Measurements from ENCODE around the gene STAMBP. TPM values are rescaled to one million over a fixed set of nuclear protein-coding genes. Genes with fewer than 3 reads are reported as not detected.
"Not testable (repeated sequence)": the region's sequence is repeated elsewhere in the genome, so short reads cannot be mapped to it uniquely, and the experiment has no call there.

The STAMBP gene
- total RNA-seq, 1 donor from 2014 or later: 14.0 TPM

DNA sequence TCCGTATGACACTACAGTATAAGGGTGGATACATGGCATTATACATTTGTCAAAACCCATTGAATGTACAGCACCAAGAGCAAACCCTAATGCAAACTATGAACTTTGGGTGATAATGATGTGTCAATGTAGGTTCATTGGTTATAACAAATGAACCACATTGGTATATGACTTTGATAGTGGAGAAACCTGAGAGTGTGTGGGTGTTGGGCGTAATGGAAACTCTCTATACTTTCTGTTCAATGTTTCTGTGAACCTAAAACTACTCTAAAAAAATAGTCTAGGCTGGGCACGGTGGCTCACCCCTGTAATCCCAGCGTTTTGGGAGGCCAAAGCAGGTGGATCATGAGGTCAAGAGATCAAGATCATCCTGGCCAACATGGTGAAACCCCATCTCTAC is 57.6 kb downstream of the STAMBP start:
- no peak for DNase-seq (ENCODE audit: low read depth, low spot score)

DNA sequence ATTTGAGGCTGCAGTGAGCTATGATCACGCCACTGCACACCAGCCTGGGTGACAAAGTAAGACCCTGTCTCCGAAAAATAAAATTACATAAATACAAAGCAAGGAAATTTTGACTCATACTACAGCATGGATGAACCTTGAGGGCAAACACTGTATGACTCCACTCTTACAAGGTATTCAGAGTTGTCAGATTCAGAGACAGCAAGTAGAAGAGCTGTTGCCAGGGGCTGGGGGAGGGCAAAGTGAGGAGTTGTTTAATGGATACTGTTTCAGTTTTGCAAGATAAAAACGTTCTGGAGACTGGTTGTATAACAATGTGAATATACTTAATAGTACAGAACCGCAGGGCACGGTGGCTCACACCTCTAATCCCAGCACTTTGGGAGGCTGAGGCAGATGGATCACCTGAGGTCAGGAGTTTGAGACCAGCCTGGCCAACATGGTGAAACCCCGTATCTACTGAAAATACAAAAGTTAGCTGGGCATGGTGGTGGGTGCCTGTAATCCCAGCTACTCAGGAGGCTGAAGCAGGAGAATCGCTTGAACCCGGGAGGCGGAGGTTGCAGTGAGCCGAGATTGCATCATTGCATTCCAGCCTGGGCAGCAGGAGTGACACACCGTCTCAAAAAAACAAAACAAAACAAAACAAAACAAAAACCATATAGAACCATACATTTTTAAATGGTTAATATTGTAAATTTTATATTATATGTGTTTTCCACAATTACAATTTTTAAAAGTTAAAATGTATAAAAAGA is 59.0 kb downstream of the STAMBP start:
- DNase-seq (ENCODE audit: low read depth, low spot score): not testable (repeated sequence)

DNA sequence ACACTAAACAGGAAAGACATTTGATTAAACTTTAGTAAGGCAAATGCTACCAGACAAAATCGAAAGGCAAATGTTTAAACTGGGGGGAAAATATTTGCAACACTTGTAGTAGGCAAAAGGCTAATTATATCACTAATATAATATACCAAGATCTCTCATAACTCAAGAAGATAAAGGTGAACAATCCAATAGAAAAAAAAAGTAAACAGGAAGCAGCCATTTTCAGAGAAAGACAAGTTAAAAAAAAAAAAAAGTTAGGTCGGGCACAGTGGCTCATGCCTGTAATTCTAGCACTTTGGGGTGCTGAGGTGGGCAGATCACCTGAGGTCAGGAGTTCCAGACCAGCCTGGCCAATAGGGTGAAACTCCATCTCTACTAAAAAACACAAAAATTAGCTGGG is 59.6 kb downstream of the STAMBP start:
- no peak for DNase-seq (ENCODE audit: low read depth, low spot score)

DNA sequence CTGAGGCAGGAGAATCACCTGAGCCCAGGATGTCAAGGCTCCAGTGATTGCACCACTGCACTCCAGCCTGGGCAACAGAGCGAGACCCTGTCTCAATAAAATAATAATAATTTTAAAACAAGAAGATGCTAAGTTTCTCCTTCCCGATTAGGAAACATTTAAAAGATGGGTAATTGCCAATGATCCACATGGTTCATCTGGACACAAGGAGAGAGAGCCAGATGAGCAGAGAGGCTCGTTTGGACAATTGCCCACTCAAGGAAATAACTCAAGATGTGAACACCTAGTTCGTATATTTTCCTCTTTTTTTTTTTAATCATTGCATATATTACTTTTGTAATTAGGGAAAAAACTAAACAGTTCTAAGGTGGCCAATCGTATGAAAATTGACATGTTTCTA is 60.4 kb downstream of the STAMBP start:
- no peak for DNase-seq (ENCODE audit: low read depth, low spot score)

DNA sequence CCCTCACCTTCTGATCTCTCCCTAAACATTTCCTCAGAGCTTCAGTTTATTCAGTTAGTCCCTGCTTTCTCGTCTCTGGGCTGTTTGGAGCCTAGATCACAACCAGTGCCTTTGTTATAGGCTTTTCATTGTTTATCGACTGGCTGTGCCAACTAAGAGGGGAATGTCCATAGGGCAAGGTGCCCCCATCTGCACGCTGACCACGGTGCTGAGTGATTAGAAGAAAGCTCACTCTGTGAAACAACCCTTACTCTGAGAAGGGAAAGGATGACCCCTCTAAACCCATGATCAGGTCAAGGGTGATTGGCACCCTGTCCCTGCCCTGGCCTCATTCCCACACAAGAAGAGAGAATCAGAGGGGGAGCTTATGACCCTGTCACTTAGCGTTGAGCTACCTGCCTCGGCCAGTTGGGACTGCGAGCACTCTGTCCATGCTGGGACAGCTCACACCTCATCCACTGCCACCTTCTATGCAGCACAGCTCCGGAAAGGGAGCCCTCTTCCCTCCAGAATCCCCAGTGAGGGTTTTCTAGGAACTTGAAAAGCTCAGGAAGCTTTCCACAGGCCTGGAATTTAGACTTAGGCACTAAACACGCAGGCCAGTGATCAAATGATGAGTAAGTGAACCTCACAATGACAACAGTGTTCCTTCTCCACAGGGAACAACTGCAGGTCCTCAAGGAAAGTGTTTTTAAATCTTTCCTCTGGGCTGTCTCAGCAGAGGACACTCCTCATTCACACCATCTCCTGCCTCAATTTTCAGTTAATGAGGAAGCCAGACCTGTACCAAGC is 61.7 kb downstream of the STAMBP start:
- DNase-seq (ENCODE audit: low read depth, low spot score): no peak

DNA sequence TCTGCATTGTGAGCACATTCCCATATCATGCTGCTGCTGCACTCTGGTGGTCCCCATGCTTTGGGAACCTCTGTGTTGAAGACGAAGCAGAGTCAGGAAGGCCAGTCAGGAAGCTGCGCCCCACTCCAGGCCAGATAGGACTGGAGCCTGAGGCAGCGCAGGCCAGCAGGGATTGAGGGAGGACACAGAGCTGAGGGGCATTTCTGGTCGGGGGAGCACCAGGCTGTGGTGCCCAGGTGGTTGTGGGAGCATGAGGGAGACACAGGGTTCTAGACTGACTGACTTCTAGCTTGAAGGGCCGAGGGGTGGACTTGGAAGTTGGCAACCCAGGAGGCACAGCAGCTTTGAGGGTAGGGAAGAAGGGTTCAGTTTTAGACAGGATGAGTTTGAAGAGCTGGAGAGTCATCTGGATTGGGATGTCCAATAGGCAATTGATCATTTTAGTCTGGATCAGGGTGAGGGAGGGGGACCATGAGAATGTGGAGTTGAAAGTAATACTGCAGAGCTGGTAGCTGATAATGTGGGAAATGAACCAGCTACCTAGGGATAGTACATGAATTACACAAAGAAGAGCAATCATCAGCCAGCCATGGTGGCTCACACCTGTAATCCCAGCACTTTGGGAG is 62.6 kb downstream of the STAMBP start:
- no peak for DNase-seq (ENCODE audit: low read depth, low spot score)

DNA sequence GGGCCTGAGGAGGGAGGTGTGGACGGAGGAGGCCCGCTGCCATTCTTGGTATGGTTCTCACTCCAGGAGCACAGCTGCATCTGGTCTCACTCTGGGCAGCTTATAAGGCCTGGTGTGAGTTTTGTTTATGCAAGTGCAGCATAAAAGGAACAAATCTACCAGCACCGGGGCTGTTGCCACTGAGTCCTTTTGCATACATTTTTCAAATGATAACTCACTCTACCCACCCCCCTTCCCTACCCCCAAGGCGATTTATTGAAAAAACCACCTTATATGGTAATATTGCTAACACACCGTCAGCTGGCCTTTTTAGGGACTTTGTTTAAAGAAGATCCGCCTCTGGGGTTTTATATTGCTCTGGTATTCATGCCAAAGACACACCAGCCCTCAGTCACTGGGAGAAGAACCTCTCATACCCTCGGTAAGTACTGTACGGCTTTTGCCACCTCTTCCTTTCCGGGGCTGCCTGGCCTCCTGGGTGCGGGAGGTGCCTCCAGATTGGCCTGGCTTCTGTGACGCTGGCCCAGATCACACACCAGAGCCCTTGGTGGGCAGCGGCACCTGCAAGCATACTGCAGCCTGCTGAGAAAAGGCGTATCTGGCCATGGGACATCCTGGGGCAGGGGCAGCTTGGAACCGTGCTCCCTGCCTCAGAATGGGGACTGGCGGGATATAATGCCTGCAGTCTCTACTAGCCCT is 64.0 kb downstream of the STAMBP start, which contains the start of gene ACTG2:
Gene ACTG2 (plus strand): TSS at position 378 of the 699 bp plus-strand sequence. CDS start 8,304 bp downstream, outside the sequence.
- no peak for DNase-seq (ENCODE audit: low read depth, low spot score)

DNA sequence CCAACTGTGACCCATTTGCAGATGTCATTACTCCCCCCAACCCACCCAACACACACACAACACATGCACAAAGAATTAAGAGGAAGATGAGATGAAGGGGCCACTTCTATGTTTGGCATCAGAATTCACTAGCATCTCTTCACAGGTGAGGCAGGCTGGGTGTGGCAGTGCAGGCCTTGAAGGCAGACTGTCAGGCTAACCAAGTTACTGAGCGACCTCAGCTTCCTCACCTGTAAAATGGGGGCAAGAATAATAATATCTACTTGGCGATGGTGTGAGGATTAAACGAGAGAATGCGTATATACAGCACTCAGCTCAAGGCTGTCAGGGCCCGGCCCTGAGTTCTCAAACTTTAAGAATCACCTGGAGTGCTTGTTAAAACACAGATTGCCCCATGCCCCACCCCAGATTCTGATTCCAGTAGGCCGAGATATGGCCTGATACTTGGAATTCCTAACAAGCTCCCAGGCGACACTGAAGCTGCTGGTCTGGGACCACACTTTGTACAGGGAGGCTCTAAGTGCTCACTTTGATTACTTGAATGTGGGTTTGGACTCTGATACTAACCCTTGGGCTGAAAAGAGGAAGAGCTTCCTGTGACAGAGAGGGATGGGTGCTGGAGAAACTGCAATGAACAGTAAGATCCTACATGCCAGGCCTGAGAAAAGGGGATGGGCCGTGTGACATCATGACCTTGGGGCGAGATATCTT is 65.2 kb downstream of the STAMBP start:
- no peak for DNase-seq (ENCODE audit: low read depth, low spot score)

DNA sequence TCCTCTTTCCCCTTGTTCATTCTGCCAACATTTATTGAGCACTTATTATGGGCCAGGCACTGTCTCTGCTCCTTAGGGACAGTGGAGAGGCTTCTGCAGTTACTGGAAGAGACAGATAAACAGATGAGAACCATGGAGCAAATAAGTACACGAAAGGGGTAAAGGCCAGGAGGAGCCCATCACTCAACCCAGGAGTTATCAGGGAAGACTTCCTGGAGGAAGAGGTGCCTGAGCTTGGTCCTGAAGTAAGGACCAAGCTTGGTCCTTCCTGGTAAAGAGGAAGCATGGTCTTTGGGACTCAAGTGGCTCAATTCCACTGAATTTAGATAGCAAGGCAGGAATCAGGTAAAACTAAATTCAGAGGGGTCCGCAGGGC is 65.7 kb downstream of the STAMBP start:
- no peak for DNase-seq (ENCODE audit: low read depth, low spot score)

DNA sequence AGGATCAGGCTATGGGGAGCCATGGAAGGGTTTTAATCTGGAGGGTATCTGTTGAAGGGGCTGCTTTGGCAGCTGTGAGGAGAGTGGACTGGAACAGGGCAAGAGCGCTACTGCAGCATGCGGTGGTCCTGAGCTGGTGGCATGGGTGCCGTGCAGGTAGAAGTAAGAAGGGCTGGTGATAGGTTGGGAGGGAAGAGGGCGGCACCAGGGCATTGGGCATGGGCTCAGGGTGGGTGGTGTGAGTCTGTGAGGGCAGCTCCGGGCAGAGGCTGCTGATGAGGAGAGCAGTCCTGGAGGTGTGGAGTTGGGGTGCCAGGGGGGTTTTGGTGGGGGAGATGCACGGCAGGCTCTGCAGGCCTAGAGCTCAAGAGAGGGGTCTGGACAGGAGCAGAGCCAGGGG is 66.1 kb downstream of the STAMBP start:
- DNase-seq (ENCODE audit: low read depth, low spot score): no peak

DNA sequence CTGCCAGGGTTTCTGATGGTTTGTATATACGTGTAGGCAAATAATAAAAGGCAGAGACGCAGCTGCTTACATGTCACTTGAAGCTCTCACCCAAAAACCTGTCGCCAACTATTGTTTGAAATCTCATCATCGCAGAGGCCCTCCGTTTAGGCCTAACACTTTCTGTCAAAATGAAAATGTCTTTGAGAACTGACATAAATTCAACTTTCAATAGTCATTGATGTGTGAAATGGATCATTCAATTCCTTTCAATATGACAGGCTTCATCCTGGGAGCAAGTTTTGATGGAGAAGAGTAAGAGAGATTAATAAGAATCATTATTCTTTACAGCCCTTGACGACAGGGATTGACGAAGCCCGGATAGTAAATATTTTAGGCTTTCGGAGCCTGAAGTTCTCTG is 66.7 kb downstream of the STAMBP start:
- no peak for DNase-seq (ENCODE audit: low read depth, low spot score)

DNA sequence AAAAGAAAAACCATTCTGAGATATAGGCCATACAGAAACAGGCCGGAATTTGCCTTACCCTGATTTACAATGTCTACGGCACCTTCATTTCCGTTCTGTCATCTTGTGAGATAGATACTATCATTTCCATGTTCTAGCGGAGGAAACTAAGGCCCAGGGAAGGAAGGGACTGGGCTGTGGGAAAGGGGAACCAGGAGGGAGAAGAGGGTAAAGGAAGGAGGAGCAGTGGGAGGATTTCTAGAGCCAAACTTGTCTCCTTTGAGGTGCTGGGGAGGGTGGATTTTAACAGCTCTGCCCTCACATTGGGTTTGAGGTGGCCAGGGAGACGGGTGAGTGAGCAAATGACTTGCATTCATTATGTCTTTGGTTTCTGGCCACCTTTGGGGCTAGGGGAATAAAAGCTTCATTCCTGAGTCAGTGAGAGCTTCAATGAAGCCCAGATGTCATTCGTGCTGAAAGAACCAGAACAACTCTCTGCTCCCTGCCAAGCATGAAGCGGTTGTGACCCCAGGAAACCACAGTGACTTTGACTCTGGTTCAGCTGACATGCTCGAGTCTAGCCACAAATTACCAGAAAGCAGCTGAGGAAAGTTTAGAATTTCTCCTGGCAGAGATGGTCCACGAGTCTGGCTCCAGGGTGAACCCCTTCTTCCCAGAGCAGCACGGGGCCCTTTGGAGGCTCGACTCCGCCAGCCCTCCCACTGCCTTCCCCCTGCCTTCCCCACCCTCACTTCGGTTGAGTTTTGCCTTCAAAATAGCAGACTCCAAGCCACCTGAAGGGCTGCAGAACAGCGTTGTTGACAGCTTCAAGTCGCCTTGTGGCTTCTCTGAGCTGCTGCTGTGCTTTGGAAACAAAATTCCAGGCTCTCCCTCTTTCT is 67.8 kb downstream of the STAMBP start:
- DNase-seq (ENCODE audit: low read depth, low spot score): no peak

DNA sequence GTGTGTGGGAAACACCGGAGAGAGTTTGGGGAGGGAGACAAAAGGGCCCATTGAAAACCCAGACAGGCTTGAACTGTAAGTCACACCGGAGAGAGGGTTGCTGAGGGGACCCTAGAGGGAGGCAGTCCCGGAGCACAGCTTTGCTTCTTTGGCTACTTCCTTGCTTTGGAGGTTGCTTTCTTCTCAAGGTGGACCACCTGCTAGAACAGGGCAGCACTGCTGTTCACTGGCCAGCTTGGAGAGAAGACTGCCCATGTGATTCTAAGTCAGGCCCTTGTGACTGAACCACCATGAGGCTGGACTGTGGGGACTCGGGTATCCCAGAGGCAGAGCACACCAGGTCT is 68.5 kb downstream of the STAMBP start:
- no peak for DNase-seq (ENCODE audit: low read depth, low spot score)

DNA sequence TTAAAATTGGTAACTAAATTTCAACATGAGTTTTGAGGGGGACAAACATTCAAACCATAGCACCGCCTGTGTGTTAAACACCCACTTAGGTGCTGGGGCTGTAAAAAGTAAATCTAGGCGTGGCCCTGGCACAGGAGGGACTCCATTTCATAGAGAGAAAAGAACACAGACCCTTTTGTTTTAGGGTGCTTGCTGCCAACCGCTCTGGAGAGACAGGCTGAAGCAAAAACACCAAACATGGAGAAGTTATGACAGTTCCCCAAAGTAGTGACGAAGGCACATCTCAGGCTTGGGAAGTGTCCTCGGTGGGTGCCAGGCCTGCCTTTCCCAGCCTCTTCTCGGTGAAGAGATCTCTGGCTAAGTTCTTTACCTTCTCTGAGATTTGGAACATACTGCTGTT is 69.2 kb downstream of the STAMBP start:
- DNase-seq (ENCODE audit: low read depth, low spot score): no peak

DNA sequence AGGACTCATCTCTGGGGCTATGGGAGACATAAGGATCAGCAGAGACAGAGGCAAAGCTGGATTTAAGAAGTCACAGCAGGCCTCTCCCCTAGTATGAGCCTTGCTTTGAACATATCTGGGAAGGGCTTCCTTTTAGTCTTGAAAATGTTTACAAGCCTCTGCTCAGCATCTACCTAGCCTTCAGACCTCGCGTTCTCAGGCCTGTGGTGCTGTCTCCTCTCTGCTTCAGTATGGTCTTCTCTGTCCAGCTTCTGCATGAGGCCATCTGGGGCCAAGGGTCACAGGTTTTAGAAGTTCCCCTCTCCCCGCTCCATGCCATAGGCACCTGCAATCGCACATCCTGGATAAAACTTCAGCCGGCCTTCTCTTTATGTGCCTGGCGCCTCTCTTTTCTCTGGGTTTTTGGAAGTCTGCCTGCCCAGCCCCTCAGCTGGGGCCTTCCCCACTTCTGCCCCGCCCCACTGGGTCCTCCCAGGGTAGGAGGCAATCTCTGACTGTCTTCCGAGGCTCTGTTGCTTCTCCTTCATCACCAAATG is 71.1 kb downstream of the STAMBP start:
- DNase-seq (ENCODE audit: low read depth, low spot score): no peak

DNA sequence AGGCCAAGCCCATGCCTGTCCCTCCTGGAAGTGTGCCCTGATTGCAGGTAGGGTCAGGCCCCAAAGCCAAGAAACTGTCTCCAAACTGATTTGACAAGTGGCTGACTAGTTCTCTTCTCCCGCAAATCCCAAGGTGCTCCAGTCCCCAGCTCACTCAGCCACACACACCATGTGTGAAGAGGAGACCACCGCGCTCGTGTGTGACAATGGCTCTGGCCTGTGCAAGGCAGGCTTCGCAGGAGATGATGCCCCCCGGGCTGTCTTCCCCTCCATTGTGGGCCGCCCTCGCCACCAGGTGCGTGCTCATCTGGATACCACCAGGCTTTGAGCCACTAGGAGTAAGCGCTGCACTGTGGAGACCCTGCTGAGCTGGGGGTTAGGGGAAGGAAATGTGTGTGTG is 72.4 kb downstream of the STAMBP start:
- no peak for DNase-seq (ENCODE audit: low read depth, low spot score)

DNA sequence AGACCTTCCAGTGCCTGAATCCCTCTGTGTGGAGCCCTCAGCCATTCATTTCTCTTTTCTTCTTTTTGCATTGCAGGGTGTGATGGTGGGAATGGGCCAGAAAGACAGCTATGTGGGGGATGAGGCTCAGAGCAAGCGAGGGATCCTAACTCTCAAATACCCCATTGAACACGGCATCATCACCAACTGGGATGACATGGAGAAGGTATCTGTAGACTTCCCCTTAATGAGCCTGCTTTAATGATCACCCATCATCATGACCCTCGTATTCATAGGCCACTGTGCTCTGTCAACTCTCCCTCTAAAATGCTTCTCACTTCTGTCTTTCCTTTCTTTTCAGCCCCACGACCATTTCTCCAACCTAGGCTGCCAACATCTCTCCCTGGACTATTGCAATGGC is 73.5 kb downstream of the STAMBP start:
- no peak for DNase-seq (ENCODE audit: low read depth, low spot score)

DNA sequence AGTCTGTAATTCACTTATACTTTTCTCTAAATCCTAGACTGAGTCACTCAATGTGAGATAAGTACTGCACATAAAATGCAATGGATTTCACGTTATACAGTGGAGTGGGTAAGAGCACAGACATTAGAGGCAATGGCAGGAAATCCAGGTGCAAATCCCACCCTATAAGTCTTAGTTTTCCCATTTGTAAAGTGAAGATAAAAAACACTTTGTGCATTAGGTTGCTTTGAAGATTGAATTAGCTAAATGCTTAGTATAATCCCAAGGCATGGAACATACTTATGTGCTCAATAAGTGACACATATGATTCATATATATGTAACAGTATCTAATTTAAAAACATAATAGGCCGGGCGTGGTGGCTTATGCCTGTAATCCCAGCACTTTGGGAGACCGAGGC is 74.6 kb downstream of the STAMBP start:
- DNase-seq (ENCODE audit: low read depth, low spot score): no peak

DNA sequence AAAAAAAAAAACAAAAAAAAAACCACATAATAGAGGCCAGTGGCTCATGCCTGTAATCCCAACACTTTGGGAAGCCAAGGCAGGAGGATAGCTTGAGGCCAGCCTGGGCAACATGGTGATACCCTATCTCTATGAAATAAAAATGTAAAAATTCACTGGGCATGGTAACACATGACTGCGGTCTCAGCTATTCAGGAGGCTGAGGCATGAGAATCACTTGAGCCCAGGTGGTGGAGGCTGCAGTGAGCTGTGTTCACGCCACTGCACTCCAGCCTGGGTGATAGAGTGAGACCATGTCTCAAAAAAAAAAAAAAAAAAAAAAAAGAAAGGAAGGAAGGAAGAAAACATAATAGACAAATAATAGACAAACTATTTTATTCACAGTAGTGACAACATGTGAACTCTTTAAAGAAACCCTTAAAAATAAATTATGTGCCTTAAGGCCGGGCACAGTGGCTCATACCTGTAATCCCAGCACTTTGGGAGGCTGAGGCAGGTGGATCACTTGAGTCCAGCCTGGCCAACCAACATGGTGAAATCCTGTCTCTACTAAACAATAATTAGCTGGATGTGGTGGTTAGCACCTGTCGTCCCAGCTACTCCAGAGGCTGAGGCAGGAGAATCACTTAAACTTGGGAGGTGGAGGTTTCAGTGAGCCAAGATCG is 75.3 kb downstream of the STAMBP start:
- DNase-seq (ENCODE audit: low read depth, low spot score): not testable (repeated sequence)
